OCI-LY1 (cell line): ENCODE results near the gene FMO2.

Experiments used
- CTCF ChIP-seq: fragments of 200-600 bp; sonication (generic), shearing (Covaris generic); IDR thresholded peaks from 2 replicates; pipeline ENCODE4 v1.5.1; 2017; ENCODE audit warnings: mild to moderate bottlenecking, antibody characterized with exemption, low read length, moderate library complexity, mixed read lengths
- EZH2 ChIP-seq: fragments of 200-600 bp; sonication (generic), shearing (Covaris generic); IDR thresholded peaks from 2 replicates; pipeline ENCODE4 v1.8.0; 2017; ENCODE audit warnings: borderline replicate concordance, mixed run types, mild to moderate bottlenecking, antibody characterized with exemption, low read length, moderate library complexity, mixed read lengths

- TF ChIP-seq CTCF = no peak
- TF ChIP-seq EZH2 = no peak
These were observed 73.8 kb downstream of the FMO2 start for GRCh38 chr1:171258943-171259342.
